GM12875 (cell line): ENCODE results near the gene GFPT2.

Experiments used
- H3K4me3 ChIP-seq: one replicate; pipeline ENCODE4 v1.5.1; 2011; ENCODE audit warnings: low read depth, low read length, control low read depth
- TF ChIP-seq, protein P1 (sequence below): IDR thresholded peaks from 2 replicates; pipeline ENCODE4 v1.5.1; 2011; ENCODE audit warnings: low read depth, mild to moderate bottlenecking, control low read depth, inconsistent platforms, low read length, moderate library complexity, borderline replicate concordance; ENCODE audit not compliant: insufficient read depth

GFPT2 gene

DNA sequence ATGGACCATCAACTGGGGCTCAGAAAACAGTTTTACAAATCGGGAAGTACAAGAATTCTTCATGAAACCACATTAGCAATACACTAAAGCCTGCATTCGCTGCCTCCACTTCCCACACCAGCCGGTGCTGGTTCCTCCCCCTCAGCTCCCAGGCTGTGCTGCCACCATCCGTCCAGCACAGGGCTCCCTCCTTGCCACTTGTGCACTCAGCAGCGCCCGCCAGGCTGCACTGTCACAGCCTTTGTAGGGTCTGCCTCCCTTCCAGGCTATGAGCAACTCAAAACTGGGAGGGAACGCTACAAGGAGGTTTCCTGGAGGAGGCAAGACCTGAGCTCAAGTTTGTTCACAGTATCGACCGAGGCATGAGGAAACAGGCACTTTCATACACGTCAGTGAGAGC is 69.0 kb downstream of the GFPT2 start:
- no peak overlapping the region for H3K4me3 ChIP-seq
- TF ChIP-seq, protein P1, sequence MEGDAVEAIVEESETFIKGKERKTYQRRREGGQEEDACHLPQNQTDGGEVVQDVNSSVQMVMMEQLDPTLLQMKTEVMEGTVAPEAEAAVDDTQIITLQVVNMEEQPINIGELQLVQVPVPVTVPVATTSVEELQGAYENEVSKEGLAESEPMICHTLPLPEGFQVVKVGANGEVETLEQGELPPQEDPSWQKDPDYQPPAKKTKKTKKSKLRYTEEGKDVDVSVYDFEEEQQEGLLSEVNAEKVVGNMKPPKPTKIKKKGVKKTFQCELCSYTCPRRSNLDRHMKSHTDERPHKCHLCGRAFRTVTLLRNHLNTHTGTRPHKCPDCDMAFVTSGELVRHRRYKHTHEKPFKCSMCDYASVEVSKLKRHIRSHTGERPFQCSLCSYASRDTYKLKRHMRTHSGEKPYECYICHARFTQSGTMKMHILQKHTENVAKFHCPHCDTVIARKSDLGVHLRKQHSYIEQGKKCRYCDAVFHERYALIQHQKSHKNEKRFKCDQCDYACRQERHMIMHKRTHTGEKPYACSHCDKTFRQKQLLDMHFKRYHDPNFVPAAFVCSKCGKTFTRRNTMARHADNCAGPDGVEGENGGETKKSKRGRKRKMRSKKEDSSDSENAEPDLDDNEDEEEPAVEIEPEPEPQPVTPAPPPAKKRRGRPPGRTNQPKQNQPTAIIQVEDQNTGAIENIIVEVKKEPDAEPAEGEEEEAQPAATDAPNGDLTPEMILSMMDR: no peak

DNA sequence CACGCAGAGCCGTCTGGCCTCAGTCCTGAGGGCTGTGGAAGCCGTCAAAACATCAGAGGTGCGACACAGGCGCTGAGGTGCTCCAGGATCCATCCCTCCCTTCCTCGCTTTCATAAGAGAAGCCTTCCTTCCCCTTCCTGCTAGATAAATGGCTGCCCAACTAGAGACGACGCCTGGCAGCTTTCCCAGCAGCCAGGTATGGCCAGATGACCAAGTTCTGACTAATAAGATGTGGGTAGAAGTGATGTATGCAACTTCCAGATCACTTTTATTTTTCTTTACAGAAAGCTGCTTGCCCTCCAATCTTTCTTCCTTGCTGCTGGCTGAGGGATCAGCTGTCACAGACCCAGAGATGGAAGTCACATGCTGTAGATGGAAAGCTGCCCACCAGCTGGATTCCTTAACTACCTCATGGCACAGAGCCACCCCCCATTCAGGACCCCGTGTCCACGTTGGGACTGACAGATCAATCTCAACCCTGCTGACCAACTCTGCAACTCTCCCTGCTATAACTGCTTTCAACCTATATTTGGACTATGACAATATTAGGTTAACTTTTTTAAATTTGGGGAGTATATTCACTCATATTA is 70.0 kb downstream of the GFPT2 start:
- H3K4me3 ChIP-seq: no peak overlapping the region
- TF ChIP-seq, protein P1: no peak

DNA sequence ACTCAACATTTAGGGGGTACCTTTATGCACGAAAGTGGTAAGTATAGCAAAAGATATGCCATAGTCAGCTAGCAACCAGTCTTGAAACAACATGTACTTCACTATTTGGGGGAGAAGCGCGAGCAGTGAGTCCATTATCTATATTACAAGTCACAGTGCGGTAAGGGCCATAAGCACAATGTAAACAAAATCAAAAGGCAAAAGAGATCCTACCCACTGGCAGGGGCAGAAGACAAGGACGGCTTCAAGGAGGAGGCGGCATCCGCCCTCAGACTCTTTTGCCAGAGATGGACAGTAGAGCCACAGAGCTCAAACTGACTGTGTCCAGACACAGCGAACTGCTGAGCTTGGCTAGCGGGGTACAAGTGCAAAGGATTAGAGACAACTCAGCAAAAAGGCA is 70.9 kb downstream of the GFPT2 start:
- TF ChIP-seq, protein P1: no peak
- H3K4me3 ChIP-seq: no peak overlapping the region

DNA sequence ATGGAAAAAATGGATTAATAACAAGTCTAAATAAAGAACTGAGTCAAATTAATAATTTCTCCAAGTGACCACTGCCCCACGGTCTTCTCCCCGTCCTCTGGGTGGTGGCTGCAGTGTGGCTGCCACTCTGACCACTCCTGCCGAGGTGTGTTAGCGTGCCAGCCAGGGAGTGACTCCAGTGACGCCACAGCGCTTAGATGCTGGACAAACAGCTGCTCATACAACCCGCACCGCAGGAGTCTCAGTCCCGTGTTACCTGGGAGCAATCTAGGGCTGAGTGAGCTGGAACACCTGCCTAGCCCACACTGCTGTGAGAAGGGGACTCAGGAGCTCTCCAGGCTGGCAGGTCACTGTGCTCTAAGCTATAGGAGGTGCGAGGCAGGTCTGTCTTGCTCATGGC is 71.4 kb downstream of the GFPT2 start:
- no peak overlapping the region for H3K4me3 ChIP-seq
- TF ChIP-seq, protein P1: no peak

DNA sequence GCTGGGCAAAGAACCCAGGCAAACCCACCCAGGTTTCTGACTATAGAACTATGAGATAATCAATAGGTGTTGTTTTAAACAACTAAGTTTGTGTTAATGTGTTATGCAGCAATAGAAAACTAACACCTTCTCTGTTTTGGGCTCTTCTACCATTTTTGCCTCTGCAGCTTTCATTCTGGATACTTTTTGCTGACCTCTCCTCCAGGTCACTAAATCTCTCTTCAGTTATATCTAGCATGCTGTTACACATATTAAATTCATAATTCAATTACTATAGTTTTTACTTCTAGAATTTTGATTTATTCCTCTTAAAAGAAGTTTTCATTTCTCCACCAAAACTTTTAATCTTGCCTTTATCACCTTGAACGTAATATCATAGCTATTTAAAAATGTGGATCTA is 78.4 kb downstream of the GFPT2 start:
- TF ChIP-seq, protein P1: no peak

DNA sequence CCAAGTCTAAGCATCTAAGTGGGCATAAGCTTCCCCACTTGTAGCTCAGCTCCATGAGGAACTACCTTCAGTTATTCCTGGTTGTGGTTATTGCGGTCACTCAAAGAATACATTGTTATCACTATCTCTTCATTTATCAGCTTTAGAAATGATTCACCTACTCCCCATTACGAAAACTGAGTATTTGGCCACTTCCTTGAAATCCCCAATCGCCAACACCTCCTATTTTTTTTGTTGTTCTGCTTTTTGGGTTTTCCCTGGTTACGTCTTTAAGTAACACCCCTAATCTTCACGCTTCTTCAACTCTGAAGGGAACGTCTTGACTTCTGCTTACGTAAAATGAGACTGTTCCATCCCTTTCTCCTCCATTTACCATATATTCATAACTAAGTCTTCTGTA is 81.9 kb downstream of the GFPT2 start:
- no peak overlapping the region for H3K4me3 ChIP-seq
- TF ChIP-seq, protein P1: no peak

More for the DNA sequence above, 78.4 kb downstream of the GFPT2 start:
- no peak overlapping the region for H3K4me3 ChIP-seq

DNA sequence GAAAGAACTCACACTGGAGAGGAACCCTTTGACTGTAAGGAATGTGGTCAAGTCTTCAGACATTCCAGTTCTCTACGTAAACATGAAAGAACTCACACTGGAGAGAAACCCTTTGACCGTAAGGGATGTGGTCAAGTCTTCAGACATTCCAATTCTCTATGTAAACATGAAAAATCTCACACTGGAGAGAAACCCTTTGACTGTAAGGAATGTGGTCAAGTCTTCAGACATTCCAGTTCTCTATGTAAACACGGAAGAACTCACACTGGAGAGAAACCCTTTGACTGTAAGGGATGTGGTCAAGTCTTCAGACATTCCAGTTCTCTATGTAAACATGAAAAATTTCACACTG is 93.9 kb downstream of the GFPT2 start:
- no peak overlapping the region for H3K4me3 ChIP-seq
- TF ChIP-seq, protein P1: no peak
